Keratinocyte (primary cell): ENCODE data around the gene ZNF839. TPM values are rescaled to one million over a fixed set of nuclear protein-coding genes. Genes with fewer than 3 reads are reported as not detected.

Experiments used
- DNase-seq: peaks from one replicate; pipeline ENCODE4 v3.0.0-alpha.2; 2011; ENCODE audit warnings: low read depth, missing footprints, low spot score
- FAIRE-seq: peaks from 2 replicates; lab custom pipeline; 2011; peaks lifted over from hg19 to GRCh38; lab: Jason Lieb, UNC
- H2AFZ ChIP-seq: 2 replicates; pipeline ENCODE4 v1.6.0; 2012; ENCODE audit warnings: low read length, control low read depth, inconsistent platforms; ENCODE audit not compliant: control insufficient read depth
- H3K27ac ChIP-seq: 2 replicates; pipeline ENCODE4 v1.5.1; 2011; ENCODE audit warnings: low read length; ENCODE audit not compliant: control insufficient read depth, insufficient read depth
- H3K27me3 ChIP-seq: 3 replicates; pipeline ENCODE4 v1.6.0; 2011; ENCODE audit warnings: low read length; ENCODE audit not compliant: control insufficient read depth, insufficient read depth; ENCODE audit errors: extremely low read depth
- H3K36me3 ChIP-seq, 2 experiments: 2 replicates in 1 of 2; 3 replicates in 1 of 2; pipeline ENCODE4 v1.5.1; 2011; ENCODE audit warnings: low read length in 2 of 2, mild to moderate bottlenecking in 1 of 2; ENCODE audit not compliant: control insufficient read depth in 2 of 2, insufficient read depth in 2 of 2; ENCODE audit errors: extremely low read depth in 1 of 2
- H3K4me1 ChIP-seq: 3 replicates; pipeline ENCODE4 v1.5.1; 2011; ENCODE audit warnings: low read length; ENCODE audit not compliant: control insufficient read depth, insufficient read depth; ENCODE audit errors: extremely low read depth
- H3K4me2 ChIP-seq: 3 replicates; pipeline ENCODE4 v1.6.0; 2011; ENCODE audit warnings: low read depth, low read length; ENCODE audit not compliant: control insufficient read depth, insufficient read depth; ENCODE audit errors: extremely low read depth
- H3K4me3 ChIP-seq, 3 experiments: fragments of 200-600 bp in 1 of 3; sonication (generic) in 1 of 3; 2 replicates in 2 of 3; 3 replicates in 1 of 3; pipeline ENCODE4 v1.5.1; 2011 to 2016; ENCODE audit warnings: low read length in 3 of 3, mild to moderate bottlenecking in 3 of 3, control low read depth in 2 of 3, inconsistent platforms in 1 of 3, low read depth in 1 of 3, mixed read lengths in 1 of 3, mixed run types in 1 of 3, moderate library complexity in 1 of 3; ENCODE audit not compliant: control insufficient read depth in 2 of 3, insufficient read depth in 2 of 3; ENCODE audit errors: extremely low read depth in 1 of 3
- H3K79me2 ChIP-seq: 2 replicates; pipeline ENCODE4 v1.6.0; 2012; ENCODE audit warnings: low read length; ENCODE audit not compliant: control insufficient read depth, insufficient read depth
- H3K9ac ChIP-seq: 3 replicates; pipeline ENCODE4 v1.6.0; 2011; ENCODE audit warnings: low read length; ENCODE audit not compliant: control insufficient read depth, insufficient read depth; ENCODE audit errors: extremely low read depth
- H3K9me1 ChIP-seq: 3 replicates; pipeline ENCODE4 v1.6.0; 2011; ENCODE audit warnings: low read length; ENCODE audit not compliant: control insufficient read depth, insufficient read depth; ENCODE audit errors: extremely low read depth
- H3K9me3 ChIP-seq: 2 replicates; pipeline ENCODE4 v1.5.1; 2012; ENCODE audit warnings: low read depth, low read length; ENCODE audit not compliant: control insufficient read depth
- H4K20me1 ChIP-seq: 3 replicates; pipeline ENCODE4 v1.6.0; 2011; ENCODE audit warnings: low read length; ENCODE audit not compliant: control insufficient read depth, insufficient read depth; ENCODE audit errors: extremely low read depth
- EZH2 ChIP-seq: IDR thresholded peaks from one replicate; pipeline ENCODE4 v1.6.1; 2012; ENCODE audit warnings: inconsistent platforms, mild to moderate bottlenecking, low read length, moderate library complexity
- dilution Hi-C: fragments of 300-500 bp; cut with MboI; formaldehyde crosslinking; loops from one replicate; pipeline ENCODE4 v1.7.0; 2020; ENCODE audit warnings: low sequenced_read_pairs; ENCODE audit not compliant: extremely low pct_ligation_motif_present
- polyA plus RNA-seq, 5 experiments: library from polyadenylated mRNA; depleted of rRNA in 3 of 5; stranded (reverse) in 3 of 5; stranded (forward) in 1 of 5; unstranded in 1 of 5; fragments of >200 nt; gene quantifications; 1 replicate in 1 of 5; 2 replicates in 3 of 5; 3 replicates in 1 of 5; pipeline versions ENCODE4 v1.2.1 to v1.2.3, GENCODE V29; 2011 to 2012; ENCODE audit warnings: missing spikeins in 2 of 5, low read depth in 1 of 5, low replicate concordance in 1 of 5
- TF ChIP-seq, protein P1 (sequence below), 3 experiments: IDR thresholded peaks in 1 of 3; conservative IDR thresholded peaks in 1 of 3; optimal IDR thresholded peaks in 1 of 3; 2 replicates in 2 of 3; 3 replicates in 1 of 3; pipeline versions ENCODE3 to v1.5.1; 2011; ENCODE audit warnings: low read length in 3 of 3, mild to moderate bottlenecking in 3 of 3, moderate library complexity in 2 of 3, control low read depth in 1 of 3, inconsistent platforms in 1 of 3; ENCODE audit not compliant: insufficient read depth in 2 of 3; ENCODE audit errors: extremely low read depth in 1 of 3

The ZNF839 gene
- polyA plus RNA-seq, 1 donor (not counting 4 experiments of a cell fraction or from before 2014, with no cell fraction given): 11.0 TPM

DNA sequence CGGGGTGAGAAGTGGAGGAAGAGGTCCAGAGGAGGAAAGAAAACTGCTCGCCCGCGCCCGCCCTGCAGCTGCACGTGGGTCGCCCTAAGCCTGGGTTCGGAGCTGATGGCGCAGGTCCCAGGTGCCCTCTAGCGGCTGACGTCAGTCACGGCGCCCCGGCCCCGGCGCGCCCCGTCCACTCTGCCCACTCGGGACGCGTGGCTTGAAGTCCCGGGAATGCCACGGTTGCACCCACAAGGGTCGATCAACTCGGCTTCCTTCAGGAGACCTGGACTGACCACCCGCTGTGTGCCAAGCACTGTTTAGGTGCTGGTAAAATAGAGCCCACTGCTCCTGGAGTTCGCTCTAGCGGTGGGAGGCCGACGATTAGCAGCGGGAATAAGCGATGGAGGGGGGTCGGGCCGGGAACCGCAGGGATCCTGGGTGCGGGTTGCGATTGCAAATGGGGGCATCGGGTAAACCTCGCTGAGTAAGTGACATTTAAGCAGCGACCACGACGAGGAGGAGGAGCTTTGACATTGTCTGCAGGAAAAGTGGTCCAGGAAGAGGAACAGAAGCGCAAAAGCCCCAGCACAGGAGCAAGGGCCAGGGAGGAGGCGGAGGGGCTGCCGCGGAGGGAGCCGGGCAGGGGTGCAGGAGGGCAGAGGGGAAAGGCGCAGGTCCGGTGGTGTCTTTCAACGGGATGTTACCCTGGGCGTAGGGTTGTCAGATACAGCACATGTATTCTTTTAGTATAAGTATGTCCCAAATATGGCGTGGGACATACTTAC is 5.1 kb upstream of the ZNF839 start:
- peak overlapping the region; percentile 18 to 74 (median 53) for H3K4me3 ChIP-seq
- no peaks in the 10 kb centered on the region for H3K9me3 ChIP-seq
- H4K20me1 ChIP-seq: no peaks in the 10 kb centered on the region
- peak overlapping the region; percentile 44 for H3K27ac ChIP-seq
- no peaks in the 10 kb centered on the region for H3K36me3 ChIP-seq
- peak overlapping the region; percentile 92 for H2AFZ ChIP-seq
- no peak for DNase-seq
- H3K9ac ChIP-seq: peak overlapping the region; percentile 68
- H3K4me1 ChIP-seq: peaks cover 37% of the 10 kb centered on the region
- H3K79me2 ChIP-seq: no peaks in the 10 kb centered on the region
- no peaks in the 10 kb centered on the region for H3K27me3 ChIP-seq
- no peak for TF ChIP-seq EZH2
- TF ChIP-seq, protein P1, sequence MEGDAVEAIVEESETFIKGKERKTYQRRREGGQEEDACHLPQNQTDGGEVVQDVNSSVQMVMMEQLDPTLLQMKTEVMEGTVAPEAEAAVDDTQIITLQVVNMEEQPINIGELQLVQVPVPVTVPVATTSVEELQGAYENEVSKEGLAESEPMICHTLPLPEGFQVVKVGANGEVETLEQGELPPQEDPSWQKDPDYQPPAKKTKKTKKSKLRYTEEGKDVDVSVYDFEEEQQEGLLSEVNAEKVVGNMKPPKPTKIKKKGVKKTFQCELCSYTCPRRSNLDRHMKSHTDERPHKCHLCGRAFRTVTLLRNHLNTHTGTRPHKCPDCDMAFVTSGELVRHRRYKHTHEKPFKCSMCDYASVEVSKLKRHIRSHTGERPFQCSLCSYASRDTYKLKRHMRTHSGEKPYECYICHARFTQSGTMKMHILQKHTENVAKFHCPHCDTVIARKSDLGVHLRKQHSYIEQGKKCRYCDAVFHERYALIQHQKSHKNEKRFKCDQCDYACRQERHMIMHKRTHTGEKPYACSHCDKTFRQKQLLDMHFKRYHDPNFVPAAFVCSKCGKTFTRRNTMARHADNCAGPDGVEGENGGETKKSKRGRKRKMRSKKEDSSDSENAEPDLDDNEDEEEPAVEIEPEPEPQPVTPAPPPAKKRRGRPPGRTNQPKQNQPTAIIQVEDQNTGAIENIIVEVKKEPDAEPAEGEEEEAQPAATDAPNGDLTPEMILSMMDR (optimal IDR thresholded peaks at IDR 0.05 in 1 of 3, IDR thresholded peaks at IDR 0.05 in 1 of 3, conservative IDR thresholded peaks at IDR 0.05 in 1 of 3; ENCODE audit: extremely low read depth in 1 of 3, insufficient read depth in 2 of 3, low read length in 3 of 3): peak; percentile 80 to 99 (median 98)
- H3K4me2 ChIP-seq: peak overlapping the region; percentile 85
- no peak for FAIRE-seq
- dilution Hi-C loops: no loop called here
- H3K9me1 ChIP-seq: no peaks in the 10 kb centered on the region

DNA sequence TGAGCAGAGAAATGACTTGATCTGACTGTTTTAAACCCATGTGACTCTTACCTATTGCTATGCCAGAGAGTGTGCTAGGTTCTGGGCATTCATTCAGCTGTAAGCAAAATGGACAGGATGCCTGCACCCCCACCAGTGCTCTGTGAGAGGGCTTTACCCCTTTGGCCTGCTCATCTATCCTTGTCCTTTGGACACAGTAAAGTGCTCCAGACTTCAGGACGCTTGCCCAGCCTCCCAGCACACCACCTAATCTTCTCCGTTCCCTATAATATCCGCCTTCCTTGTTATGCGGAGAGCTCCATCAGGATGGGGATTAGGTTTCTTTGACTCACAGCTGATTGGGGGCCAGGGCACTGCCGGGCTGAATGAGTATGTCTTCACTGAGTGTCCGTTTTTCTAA is 4.4 kb upstream of the ZNF839 start:
- Histone ChIP-seq H3K27ac (no peak overlapping the region), H3K79me2 (peaks cover 3% of the 10 kb centered on the region), H3K4me1 (peaks cover 37% of the 10 kb centered on the region), H3K9me3 (no peaks in the 10 kb centered on the region), H3K27me3 (no peaks in the 10 kb centered on the region), H3K36me3 (no peaks in the 10 kb centered on the region), H2AFZ (no peak overlapping the region), H3K9ac (no peak overlapping the region), H4K20me1 (no peaks in the 10 kb centered on the region), H3K9me1 (no peaks in the 10 kb centered on the region), H3K4me3 (no peak overlapping the region), H3K4me2 (no peak overlapping the region)
- TF ChIP-seq, protein P1 (optimal IDR thresholded peaks at IDR 0.05 in 1 of 3, IDR thresholded peaks at IDR 0.05 in 1 of 3, conservative IDR thresholded peaks at IDR 0.05 in 1 of 3; ENCODE audit: extremely low read depth in 1 of 3, insufficient read depth in 2 of 3, low read length in 3 of 3): no peak
- TF ChIP-seq EZH2: no peak
- DNase-seq (no peak), FAIRE-seq (no peak)
- dilution Hi-C loops: no loop called here
